ENCODE results near the gene TMEM259. TPM values are rescaled to one million over a fixed set of nuclear protein-coding genes. Genes with fewer than 3 reads are reported as not detected.

The TMEM259 gene
- total RNA-seq, 1 experiment from 2014 or later: 171 TPM

DNA sequence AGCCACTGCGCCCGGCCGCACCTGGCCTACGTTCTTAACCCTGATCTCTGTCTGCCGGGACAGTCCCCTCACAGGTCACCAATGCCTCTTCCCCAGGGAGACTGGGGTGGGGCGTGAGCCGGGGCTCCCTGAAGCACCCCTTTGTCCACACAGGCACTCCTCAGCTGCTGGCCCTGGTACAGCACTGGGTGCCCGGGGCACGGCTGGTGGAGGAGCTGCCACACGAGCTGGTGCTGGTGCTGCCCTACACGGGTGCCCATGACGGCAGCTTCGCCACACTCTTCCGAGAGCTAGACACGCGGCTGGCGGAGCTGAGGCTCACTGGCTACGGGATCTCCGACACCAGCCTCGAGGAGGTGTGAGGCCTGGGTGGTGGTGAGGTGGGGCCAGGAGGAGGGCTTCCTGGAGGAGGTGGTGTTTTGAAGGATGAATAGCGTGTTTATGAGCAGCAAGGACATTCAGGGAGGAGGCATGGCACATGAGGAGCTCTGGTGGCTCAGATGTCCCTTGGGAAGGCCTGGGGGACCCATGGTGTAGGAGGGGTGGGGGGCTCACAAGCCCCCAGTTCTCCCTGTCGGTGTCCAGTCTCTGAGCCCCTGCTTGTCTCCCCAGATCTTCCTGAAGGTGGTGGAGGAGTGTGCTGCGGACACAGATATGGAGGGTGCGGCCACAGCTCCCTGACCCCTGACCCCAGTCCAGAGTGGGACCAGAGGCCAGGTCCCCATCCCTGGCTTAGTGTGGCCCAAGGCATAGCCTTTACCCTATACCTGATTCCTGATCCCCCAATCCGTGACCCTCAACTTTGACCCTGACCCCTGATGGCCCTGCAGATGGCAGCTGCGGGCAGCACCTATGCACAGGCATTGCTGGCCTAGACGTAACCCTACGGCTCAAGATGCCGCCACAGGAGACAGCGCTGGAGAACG lies 32.5 kb upstream of the TMEM259 start:
- Histone ChIP-seq H2BK15ac (ENCODE audit: low read depth, low read length) (no peak overlapping the region), H3K4me1 (ENCODE audit: insufficient read depth, low read length) (no peaks in the 10 kb centered on the region), H3K27ac (ENCODE audit: insufficient read length, low read depth, low read length) (no peak overlapping the region), H3K9ac (ENCODE audit: extremely low read depth, insufficient read length, low read length) (no peak overlapping the region), H2AK5ac (ENCODE audit: insufficient read length, low read length) (no peak overlapping the region), H3K79me2 (ENCODE audit: insufficient read depth, low read length) (no peaks in the 10 kb centered on the region), H3K18ac (ENCODE audit: insufficient read length, low read depth, low read length) (no peak overlapping the region), H3K79me1 (ENCODE audit: insufficient read depth, low read depth, low read length, poor library complexity, severe bottlenecking) (no peaks in the 10 kb centered on the region), H4K20me1 (ENCODE audit: control insufficient read depth, insufficient read depth, insufficient read length) (no peaks in the 10 kb centered on the region), H3T11ph (ENCODE audit: low read length) (no peak overlapping the region), H2BK120ac (ENCODE audit: low read depth, low read length, poor library complexity, severe bottlenecking) (no peak overlapping the region), H2BK5ac (ENCODE audit: insufficient read length, low read length) (no peak overlapping the region), H3K23ac (ENCODE audit: insufficient read length, low read depth, low read length) (no peak overlapping the region), H3K56ac (ENCODE audit: insufficient read length, low read depth, low read length) (no peak overlapping the region), H3K14ac (ENCODE audit: insufficient read depth, low read length) (no peak overlapping the region), H3K4me2 (ENCODE audit: insufficient read depth, insufficient read length, low read length) (no peak overlapping the region), H3K27me3 (ENCODE audit: insufficient read depth, low read length) (no peaks in the 10 kb centered on the region), H4K5ac (ENCODE audit: insufficient read length, low read depth, low read length) (no peak overlapping the region), H2AFZ (ENCODE audit: low read length) (no peak overlapping the region), H3K9me3 (ENCODE audit: control insufficient read depth, low read depth, low read length) (peaks cover 17% of the 10 kb centered on the region), H4K8ac (replicated peaks; ENCODE audit: insufficient read length, low read depth, low read length) (no peak overlapping the region), H4K91ac (ENCODE audit: insufficient read length, low read depth, low read length) (no peak overlapping the region), H3K4ac (ENCODE audit: low read depth, low read length) (no peak overlapping the region), H3K23me2 (ENCODE audit: insufficient read length, low read depth, low read length, poor library complexity, severe bottlenecking) (no peaks in the 10 kb centered on the region), H2BK12ac (ENCODE audit: insufficient read length, low read depth, low read length) (no peak overlapping the region), H2BK20ac (ENCODE audit: low read depth, low read length, poor library complexity, severe bottlenecking) (no peak overlapping the region)
- peaks cover 2 to 17% (median 11%) of the 10 kb centered on the region in 3 experiments; a peak in 4 of 7 replicates for H3K36me3 Mint-ChIP-seq (ENCODE audit: insufficient read depth in 1 of 3, low read depth in 3 of 3)
- H3K27me3 Mint-ChIP-seq (ENCODE audit: low read depth): no peaks in the 10 kb centered on the region; the same call in none of the 2 replicates
- no peak overlapping the region for H3K27ac Mint-ChIP-seq
- DNase-seq: no peak
- H3K4me1 Mint-ChIP-seq: peaks cover 2 to 15% of the 10 kb centered on the region in 2 experiments; a peak in 3 of 4 replicates
- TF ChIP-seq, protein P1, sequence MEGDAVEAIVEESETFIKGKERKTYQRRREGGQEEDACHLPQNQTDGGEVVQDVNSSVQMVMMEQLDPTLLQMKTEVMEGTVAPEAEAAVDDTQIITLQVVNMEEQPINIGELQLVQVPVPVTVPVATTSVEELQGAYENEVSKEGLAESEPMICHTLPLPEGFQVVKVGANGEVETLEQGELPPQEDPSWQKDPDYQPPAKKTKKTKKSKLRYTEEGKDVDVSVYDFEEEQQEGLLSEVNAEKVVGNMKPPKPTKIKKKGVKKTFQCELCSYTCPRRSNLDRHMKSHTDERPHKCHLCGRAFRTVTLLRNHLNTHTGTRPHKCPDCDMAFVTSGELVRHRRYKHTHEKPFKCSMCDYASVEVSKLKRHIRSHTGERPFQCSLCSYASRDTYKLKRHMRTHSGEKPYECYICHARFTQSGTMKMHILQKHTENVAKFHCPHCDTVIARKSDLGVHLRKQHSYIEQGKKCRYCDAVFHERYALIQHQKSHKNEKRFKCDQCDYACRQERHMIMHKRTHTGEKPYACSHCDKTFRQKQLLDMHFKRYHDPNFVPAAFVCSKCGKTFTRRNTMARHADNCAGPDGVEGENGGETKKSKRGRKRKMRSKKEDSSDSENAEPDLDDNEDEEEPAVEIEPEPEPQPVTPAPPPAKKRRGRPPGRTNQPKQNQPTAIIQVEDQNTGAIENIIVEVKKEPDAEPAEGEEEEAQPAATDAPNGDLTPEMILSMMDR (conservative IDR thresholded peaks at IDR 0.05): no peak
- H3K9me3 Mint-ChIP-seq: no peaks in the 10 kb centered on the region
- H3K4me3 Mint-ChIP-seq: no peak overlapping the region
- WGBS (ENCODE audit: extremely low coverage, insufficient read length, low lambda C conversion rate): no CpG with 5 or more reads among the region's 31 CpGs

Measured in H9 (cell line).